ENCODE results near the gene SDHC. TPM values are rescaled to one million over a fixed set of nuclear protein-coding genes. Genes with fewer than 3 reads are reported as not detected.

SDHC gene
- total and polyA plus RNA-seq, 2 experiments from 2014 or later: 84.4 to 107 TPM

- no peak for TF ChIP-seq REST (IDR thresholded peaks at IDR 0.05; ENCODE audit: unreplicated experiment)
- no peak for TF ChIP-seq POLR2AphosphoS5 (IDR thresholded peaks at IDR 0.05; ENCODE audit: low read depth)
- TF ChIP-seq JUNB (IDR thresholded peaks at IDR 0.05; ENCODE audit: unreplicated experiment): no peak
These were observed 46.9 kb upstream of the SDHC start (continued) for GRCh38 chr1:161267321-161267720.

GRCh38 chr1:161273402-161273801 lies 40.8 kb upstream of the SDHC start:
- Mint-ChIP-seq H3K27me3 (ENCODE audit: insufficient read depth, low read depth, poor library complexity) (peaks cover 7% of the 10 kb centered on the region), H3K36me3 (ENCODE audit: low read depth) (no peaks in the 10 kb centered on the region), H3K4me3 (no peak overlapping the region), H3K9me3 (no peaks in the 10 kb centered on the region), H3K4me1 (no peaks in the 10 kb centered on the region), H3K27ac (no peak overlapping the region)
- H4K20me1 ChIP-seq (replicated peaks; ENCODE audit: insufficient read depth): no peaks in the 10 kb centered on the region
- no peak overlapping the region for H2AFZ ChIP-seq
- no peak for ATAC-seq
- no peaks in the 10 kb centered on the region for H3K36me3 ChIP-seq (ENCODE audit: insufficient read depth)
- H3F3A ChIP-seq (replicated peaks; ENCODE audit: low read depth): no peaks in the 10 kb centered on the region
- no peaks in the 10 kb centered on the region for H3K4me1 ChIP-seq (ENCODE audit: insufficient read depth)
- no peak for DNase-seq (ENCODE audit: low spot score)
- no peaks in the 10 kb centered on the region for H3K79me2 ChIP-seq (replicated peaks; ENCODE audit: insufficient read depth)
- no peaks in the 10 kb centered on the region for H3K27me3 ChIP-seq (ENCODE audit: insufficient read depth)
- H3K27ac ChIP-seq (ENCODE audit: low read depth): no peak overlapping the region
- H3K4me2 ChIP-seq: no peak overlapping the region
- no peak overlapping the region for H3K4me3 ChIP-seq
- no peaks in the 10 kb centered on the region for H3K9me2 ChIP-seq (ENCODE audit: insufficient read depth)
- TF ChIP-seq REST (IDR thresholded peaks at IDR 0.05; ENCODE audit: unreplicated experiment) (no peak), STAT1 (IDR thresholded peaks at IDR 0.05; ENCODE audit: unreplicated experiment) (no peak), JUNB (IDR thresholded peaks at IDR 0.05; ENCODE audit: unreplicated experiment) (no peak), EZH2phosphoT487 (IDR thresholded peaks at IDR 0.05; ENCODE audit: unreplicated experiment) (no peak), ZNF462 (CRISPR knock-in tag; IDR thresholded peaks at IDR 0.05) (no peak), ZNF114 (CRISPR knock-in tag; IDR thresholded peaks at IDR 0.05) (no peak), POLR2AphosphoS5 (IDR thresholded peaks at IDR 0.05; ENCODE audit: low read depth) (no peak), ETS1 (IDR thresholded peaks at IDR 0.05) (no peak), NANOG (IDR thresholded peaks at IDR 0.05; ENCODE audit: borderline replicate concordance) (no peak), EZH2 (IDR thresholded peaks at IDR 0.05; ENCODE audit: low read depth, unreplicated experiment) (no peak), ZNF331 (CRISPR knock-in tag; IDR thresholded peaks at IDR 0.05; ENCODE audit: low read depth) (no peak)

Measured in GM23338 (cell line).